Colonic mucosa (tissue), 4 donors: ENCODE measurements around the gene FGD5. TPM values are rescaled to one million over a fixed set of nuclear protein-coding genes. Genes with fewer than 3 reads are reported as not detected.

ENCODE experiments used
- DNase-seq: peaks from one replicate; pipeline ENCODE4 v3.0.0-alpha.2; 2020
- H3K27ac ChIP-seq: fragments of 200-600 bp; one replicate; pipeline ENCODE4 v1.8.0; 2021
- H3K27me3 ChIP-seq: fragments of 200-600 bp; one replicate; pipeline ENCODE4 v1.8.0; 2021
- H3K36me3 ChIP-seq: fragments of 200-600 bp; one replicate; pipeline ENCODE4 v1.8.0; 2021
- H3K4me1 ChIP-seq: fragments of 200-600 bp; one replicate; pipeline ENCODE4 v1.8.0; 2021; ENCODE audit warnings: mild to moderate bottlenecking
- H3K4me3 ChIP-seq: fragments of 200-600 bp; one replicate; pipeline ENCODE4 v1.8.0; 2021
- H3K9ac ChIP-seq, 2 donors: one replicate each; pipeline ENCODE4 v1.7.0; 2013; ENCODE audit warnings: control low read depth in 2 of 2, low read depth in 2 of 2, low read length in 2 of 2
- H3K9me3 ChIP-seq: fragments of 200-600 bp; one replicate; pipeline ENCODE4 v1.8.0; 2021
- intact Hi-C: fragments of 100-400 bp; cut with DNase I; formaldehyde crosslinking; loops from one replicate; pipeline ENCODE4 v1.14.1; 2022
- total RNA-seq, 2 donors: library from RNA; stranded (reverse); fragmentation: NEBNext Ultra II Directional in 1 of 2; extraction: Animal tissue kit (Norgen Biotek cat#: 25700) in 1 of 2; gene quantifications; one replicate each; pipeline ENCODE4 v1.2.1, GENCODE V29; 2021
- TF ChIP-seq, protein P1 (sequence below): fragments of 200-600 bp; IDR thresholded peaks from one replicate; pipeline ENCODE4 v1.8.0; 2022; ENCODE audit warnings: antibody characterized with exemption, mild to moderate bottlenecking
- donor health status: healthy.
- donor health status: DM: no; HTN: no; CAD: no.
- donor health status: DM: no; HTN: no; CAD: no.

FGD5 gene
- total RNA-seq, 2 donors from 2014 or later: 4.4 to 8.7 TPM

DNA sequence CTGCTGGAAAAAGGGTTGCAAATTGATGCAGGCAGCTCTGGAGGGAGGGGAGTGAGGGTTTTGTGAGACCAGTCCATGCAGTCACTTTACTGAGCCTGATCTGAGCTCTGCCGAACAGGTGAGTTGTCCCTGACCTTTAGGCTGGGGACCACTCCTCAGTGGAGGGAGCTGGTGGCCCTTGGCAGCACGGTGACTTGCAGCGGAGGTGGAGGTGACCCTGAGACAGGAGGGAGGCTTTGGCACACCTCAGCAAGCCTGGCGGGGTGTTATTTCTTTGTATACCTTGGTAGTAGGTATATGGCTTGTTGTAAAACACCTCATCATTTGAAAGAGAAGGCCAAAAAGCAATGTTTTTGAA, 43.5 kb downstream of the FGD5 start:
- no peaks in the 10 kb centered on the region for H3K27me3 ChIP-seq
- DNase-seq: no peak
- no peaks in the 10 kb centered on the region for H3K4me1 ChIP-seq
- H3K4me3 ChIP-seq: no peak overlapping the region
- H3K36me3 ChIP-seq: no peaks in the 10 kb centered on the region
- H3K9me3 ChIP-seq: no peaks in the 10 kb centered on the region
- no peak overlapping the region for H3K9ac ChIP-seq
- TF ChIP-seq, protein P1, sequence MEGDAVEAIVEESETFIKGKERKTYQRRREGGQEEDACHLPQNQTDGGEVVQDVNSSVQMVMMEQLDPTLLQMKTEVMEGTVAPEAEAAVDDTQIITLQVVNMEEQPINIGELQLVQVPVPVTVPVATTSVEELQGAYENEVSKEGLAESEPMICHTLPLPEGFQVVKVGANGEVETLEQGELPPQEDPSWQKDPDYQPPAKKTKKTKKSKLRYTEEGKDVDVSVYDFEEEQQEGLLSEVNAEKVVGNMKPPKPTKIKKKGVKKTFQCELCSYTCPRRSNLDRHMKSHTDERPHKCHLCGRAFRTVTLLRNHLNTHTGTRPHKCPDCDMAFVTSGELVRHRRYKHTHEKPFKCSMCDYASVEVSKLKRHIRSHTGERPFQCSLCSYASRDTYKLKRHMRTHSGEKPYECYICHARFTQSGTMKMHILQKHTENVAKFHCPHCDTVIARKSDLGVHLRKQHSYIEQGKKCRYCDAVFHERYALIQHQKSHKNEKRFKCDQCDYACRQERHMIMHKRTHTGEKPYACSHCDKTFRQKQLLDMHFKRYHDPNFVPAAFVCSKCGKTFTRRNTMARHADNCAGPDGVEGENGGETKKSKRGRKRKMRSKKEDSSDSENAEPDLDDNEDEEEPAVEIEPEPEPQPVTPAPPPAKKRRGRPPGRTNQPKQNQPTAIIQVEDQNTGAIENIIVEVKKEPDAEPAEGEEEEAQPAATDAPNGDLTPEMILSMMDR: no peak
- intact Hi-C loops: no loop called here
- H3K27ac ChIP-seq: no peak overlapping the region

DNA sequence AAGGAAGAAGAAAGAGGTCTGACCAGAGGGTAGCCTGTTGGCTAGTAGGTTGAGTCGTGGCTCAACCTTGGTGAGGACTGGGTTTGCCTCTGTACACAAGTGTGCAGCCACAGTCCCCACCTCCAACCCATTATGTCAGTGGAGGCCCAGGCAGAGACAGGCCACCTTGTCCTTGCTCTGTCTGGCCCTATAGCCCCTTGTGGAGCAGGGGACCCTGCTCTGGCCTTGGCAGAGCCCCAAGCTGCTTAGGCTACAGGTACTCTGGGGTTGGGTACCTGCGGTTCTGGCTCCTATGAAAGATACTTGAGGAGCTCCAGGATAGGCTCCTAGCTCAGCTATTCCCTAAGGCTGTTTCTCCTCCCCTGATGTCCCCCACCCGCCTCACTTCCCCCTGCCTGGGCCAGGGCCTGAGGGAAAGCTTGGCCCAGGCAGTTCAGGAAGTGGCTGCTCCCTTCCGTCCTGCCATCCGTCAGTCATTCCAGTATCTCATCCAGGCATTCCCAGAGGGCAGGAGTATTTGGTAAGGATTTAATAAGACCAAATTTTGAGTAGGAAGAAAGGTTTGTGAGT, 44.0 kb downstream of the FGD5 start:
- no peak overlapping the region for H3K4me3 ChIP-seq
- H3K36me3 ChIP-seq: no peaks in the 10 kb centered on the region
- no peak overlapping the region for H3K27ac ChIP-seq
- TF ChIP-seq, protein P1: no peak
- H3K4me1 ChIP-seq: no peaks in the 10 kb centered on the region
- intact Hi-C loops: no loop called here
- no peaks in the 10 kb centered on the region for H3K9me3 ChIP-seq
- DNase-seq: no peak
- no peaks in the 10 kb centered on the region for H3K27me3 ChIP-seq
- H3K9ac ChIP-seq: no peak overlapping the region

DNA sequence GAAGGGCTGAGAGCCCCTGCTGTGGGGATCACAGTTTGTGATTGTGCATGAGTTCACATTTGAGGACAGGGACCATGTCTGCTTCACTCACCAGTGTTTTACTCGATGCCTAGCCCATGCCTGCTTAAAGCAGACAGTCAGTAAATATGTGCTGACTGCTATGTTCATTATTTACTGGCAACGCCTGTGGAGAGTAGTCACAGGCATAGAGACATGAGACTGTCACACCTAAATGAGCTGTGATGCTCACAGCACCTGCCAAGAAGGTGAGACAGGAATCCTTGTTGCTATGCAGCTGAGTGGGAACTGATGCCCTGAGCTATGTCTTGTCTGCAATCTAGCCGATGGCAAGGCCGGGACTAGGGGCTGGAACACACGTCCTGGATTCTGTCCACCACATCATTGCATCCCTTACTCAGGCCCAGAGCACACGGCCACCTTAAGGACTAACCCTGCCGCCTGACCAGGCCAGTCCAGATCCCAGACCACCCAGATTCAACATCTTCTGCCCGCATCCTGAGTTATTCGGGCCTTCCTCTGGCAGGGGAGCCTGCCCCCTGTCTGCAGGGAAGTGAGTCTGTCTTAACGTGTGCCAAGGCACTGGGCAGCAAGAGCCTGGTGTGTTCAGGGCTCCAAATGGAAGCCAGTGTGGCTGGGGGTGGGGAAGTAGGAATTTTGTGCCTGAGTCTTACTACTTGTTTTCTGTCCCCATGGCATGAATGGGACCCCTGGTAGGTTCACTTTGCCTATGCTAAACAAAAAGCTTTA, 44.8 kb downstream of the FGD5 start:
- Histone ChIP-seq H3K27ac (no peak overlapping the region), H3K9me3 (no peaks in the 10 kb centered on the region), H3K36me3 (no peaks in the 10 kb centered on the region), H3K27me3 (no peaks in the 10 kb centered on the region), H3K4me1 (no peaks in the 10 kb centered on the region), H3K9ac (no peak overlapping the region), H3K4me3 (no peak overlapping the region)
- no peak for DNase-seq
- intact Hi-C loops: no loop called here
- TF ChIP-seq, protein P1: no peak

DNA sequence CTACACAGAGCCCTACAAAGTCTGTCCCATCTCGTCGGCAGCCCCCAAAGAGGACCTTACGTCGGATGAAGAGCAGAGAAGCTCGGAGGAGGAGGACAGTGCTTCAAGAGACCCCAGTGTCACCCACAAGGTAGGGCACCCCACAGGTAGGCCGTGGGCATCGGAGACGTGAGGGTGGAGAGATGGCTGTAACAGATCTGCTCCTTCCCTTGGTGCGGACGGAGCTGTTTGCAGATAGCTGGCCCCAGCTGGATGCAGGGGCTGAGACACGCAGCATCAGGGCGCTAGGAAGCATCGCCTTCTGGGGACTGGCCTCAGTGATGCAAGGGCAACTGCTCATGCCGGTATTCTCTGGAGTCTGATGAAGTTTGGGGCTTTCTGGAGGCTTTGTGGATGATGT, 45.4 kb downstream of the FGD5 start:
- Histone ChIP-seq H3K36me3 (no peaks in the 10 kb centered on the region), H3K9me3 (no peaks in the 10 kb centered on the region), H3K27me3 (no peaks in the 10 kb centered on the region), H3K4me1 (no peaks in the 10 kb centered on the region), H3K9ac (no peak overlapping the region), H3K4me3 (no peak overlapping the region), H3K27ac (no peak overlapping the region)
- TF ChIP-seq, protein P1: no peak
- no peak for DNase-seq
- intact Hi-C loops: no loop called here

DNA sequence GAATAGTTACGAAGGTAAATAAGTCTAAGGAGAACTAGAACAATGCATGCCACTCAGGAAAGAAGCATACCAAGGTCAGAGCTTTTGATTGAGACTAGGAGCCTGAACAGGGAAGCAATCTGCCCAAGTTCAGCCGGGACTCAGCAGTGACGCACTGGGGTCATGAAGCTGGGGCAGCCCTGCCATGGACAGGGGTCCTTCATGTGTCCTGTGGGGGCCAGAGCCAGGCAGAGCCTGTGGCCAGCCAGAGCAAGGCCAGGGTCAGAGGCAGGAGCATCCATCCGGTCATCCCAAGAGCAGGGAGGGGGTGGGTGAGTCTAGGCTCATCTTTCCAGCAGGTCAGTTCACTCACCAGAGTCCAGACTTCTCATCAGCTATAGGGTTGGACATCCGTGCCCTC, 47.9 kb downstream of the FGD5 start:
- intact Hi-C loops: no loop called here
- H3K9me3 ChIP-seq: no peaks in the 10 kb centered on the region
- no peak for DNase-seq
- TF ChIP-seq, protein P1: no peak
- H3K4me3 ChIP-seq: no peak overlapping the region
- H3K4me1 ChIP-seq: no peaks in the 10 kb centered on the region
- H3K9ac ChIP-seq: no peak overlapping the region
- no peaks in the 10 kb centered on the region for H3K27me3 ChIP-seq
- no peaks in the 10 kb centered on the region for H3K36me3 ChIP-seq
- no peak overlapping the region for H3K27ac ChIP-seq
